K562 treated with DMSO at 1 percent for 48 hours (cell line): ENCODE results near the gene PTHLH. TPM values are rescaled to one million over a fixed set of nuclear protein-coding genes. Genes with fewer than 3 reads are reported as not detected.

Experiments used
- total RNA-seq: library from RNA; unstranded; fragments of 300-600 nt; gene quantifications from 2 replicates; pipeline ENCODE4 v1.2.3, GENCODE V29; 2022; ENCODE audit warnings: low replicate concordance; ENCODE audit errors: extremely low read depth

PTHLH gene
- total RNA-seq = not detected in 2 replicates

DNA sequence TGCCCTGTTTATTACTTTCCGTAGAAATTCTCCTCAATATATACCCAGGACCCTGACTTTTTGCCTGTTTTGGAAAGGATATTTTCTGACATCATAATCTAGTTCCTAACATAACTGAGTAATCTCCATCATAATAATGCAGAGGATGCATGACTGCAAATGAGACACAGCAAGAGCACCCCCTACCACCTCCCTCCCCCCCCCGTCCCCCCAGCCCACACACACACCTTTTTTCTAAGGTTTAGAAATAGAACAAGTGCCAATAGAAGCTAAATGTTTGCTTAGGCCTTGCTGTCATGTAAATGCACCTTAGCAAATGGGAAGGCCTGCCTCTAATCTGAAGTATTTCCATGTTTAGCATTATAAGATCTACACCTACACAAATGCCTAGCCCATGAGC is at the start of gene PTHLH:
TSS of gene PTHLH (minus strand) at position 13 of the 400 bp plus-strand sequence. CDS start 3,239 bp downstream, outside the sequence.

Other genes starting within 250 kb of the PTHLH start
- not detected in 2 replicates for gene KLHL42, start 192.5 kb downstream of the PTHLH start, total RNA-seq
- not detected in 2 replicates for gene MANSC4, start 192.5 kb downstream of the PTHLH start, total RNA-seq
- not detected in 2 replicates for gene CCDC91, start 217.7 kb upstream of the PTHLH start, total RNA-seq